Neural cell (in vitro differentiated cells): ENCODE measurements around the gene BCDIN3D.

Experiments
- CTCF ChIP-seq: fragments of 450-650 bp; IDR thresholded peaks from 2 replicates; pipeline ENCODE4 v1.5.1; 2014; ENCODE audit warnings: antibody characterized with exemption, mild to moderate bottlenecking, moderate library complexity; ENCODE audit not compliant: poor library complexity, severe bottlenecking
- EP300 ChIP-seq: fragments of 450-650 bp; conservative IDR thresholded peaks from 2 replicates; pipeline ENCODE4 v1.6.1; 2014; ENCODE audit warnings: antibody characterized with exemption, mild to moderate bottlenecking, moderate library complexity; ENCODE audit not compliant: poor library complexity, severe bottlenecking
- EZH2 ChIP-seq: fragments of 200-600, 300-800 bp; shearing (Covaris generic), sonication (generic); IDR thresholded peaks from 2 replicates; pipeline ENCODE4 v1.6.1; 2014; ENCODE audit warnings: antibody characterized with exemption, low read length, borderline replicate concordance, mild to moderate bottlenecking; ENCODE audit not compliant: insufficient read depth, poor library complexity, severe bottlenecking
- MXI1 ChIP-seq: fragments of 450-650 bp; conservative IDR thresholded peaks from 2 replicates; pipeline ENCODE4 v1.6.1; 2014; ENCODE audit warnings: antibody characterized with exemption, mild to moderate bottlenecking; ENCODE audit not compliant: poor library complexity, severe bottlenecking
- POLR2AphosphoS5 ChIP-seq: IDR thresholded peaks from 2 replicates; pipeline ENCODE4 v1.6.1; 2012
- RAD21 ChIP-seq: fragments of 450-650 bp; conservative IDR thresholded peaks from 2 replicates; pipeline ENCODE4 v1.6.1; 2014; ENCODE audit warnings: antibody characterized with exemption, mild to moderate bottlenecking, moderate library complexity
- SMC3 ChIP-seq: fragments of 450-650 bp; conservative IDR thresholded peaks from 2 replicates; pipeline ENCODE4 v1.6.1; 2014; ENCODE audit warnings: antibody characterized with exemption, mild to moderate bottlenecking, moderate library complexity; ENCODE audit not compliant: poor library complexity
- TAF1 ChIP-seq: IDR thresholded peaks from 2 replicates; pipeline ENCODE4 v1.6.1; 2012; ENCODE audit warnings: low read depth
- TF ChIP-seq, protein P1 (sequence below): IDR thresholded peaks from 2 replicates; pipeline ENCODE4 v1.6.1; 2012; ENCODE audit warnings: borderline replicate concordance

DNA sequence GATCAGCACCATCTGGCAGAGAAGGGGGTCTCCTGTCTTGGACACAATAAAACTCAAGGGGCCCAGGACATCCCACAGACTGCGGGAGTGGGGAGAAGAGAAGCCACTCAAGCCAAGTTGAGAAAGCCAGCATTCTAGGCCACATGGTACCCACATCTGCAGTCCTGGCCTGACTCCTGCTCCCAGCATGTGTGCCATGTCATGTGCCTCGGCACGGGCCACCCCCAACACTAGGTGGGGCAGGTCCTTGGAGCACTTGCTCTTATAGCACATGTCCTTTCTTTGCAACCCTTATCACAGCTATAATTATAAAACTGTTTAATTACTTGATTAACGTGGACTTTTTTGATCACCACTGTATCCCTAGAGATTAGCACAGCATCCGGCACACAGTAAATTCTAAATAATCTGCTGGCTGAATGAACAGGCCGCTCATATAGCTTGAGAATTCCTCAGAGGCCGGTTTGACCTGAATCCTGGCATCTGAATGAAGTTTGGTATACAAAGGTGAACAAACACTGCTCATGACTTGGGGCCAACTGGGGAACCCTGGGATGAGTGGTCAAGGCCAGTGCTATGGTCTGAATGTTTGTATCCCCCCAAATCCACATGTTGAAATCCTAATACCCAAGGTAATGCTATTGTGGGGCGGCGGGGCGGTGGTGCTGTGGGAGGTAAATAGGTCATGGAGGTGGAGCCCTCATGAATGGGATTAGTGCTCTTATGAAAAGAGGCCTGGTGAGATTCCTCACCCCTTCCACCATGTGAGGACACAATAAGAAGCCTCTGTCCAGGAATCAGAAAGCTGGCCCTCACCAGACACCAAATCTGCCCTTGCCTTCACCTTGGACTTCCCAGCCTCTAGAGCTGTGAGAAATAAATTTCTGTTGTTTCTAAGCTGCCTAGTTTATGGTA lies 21.3 kb downstream of the BCDIN3D start:
- TF ChIP-seq CTCF (no peak), POLR2AphosphoS5 (no peak), EZH2 (no peak), RAD21 (no peak), EP300 (no peak), TAF1 (no peak), SMC3 (no peak), MXI1 (no peak)
- TF ChIP-seq, protein P1, sequence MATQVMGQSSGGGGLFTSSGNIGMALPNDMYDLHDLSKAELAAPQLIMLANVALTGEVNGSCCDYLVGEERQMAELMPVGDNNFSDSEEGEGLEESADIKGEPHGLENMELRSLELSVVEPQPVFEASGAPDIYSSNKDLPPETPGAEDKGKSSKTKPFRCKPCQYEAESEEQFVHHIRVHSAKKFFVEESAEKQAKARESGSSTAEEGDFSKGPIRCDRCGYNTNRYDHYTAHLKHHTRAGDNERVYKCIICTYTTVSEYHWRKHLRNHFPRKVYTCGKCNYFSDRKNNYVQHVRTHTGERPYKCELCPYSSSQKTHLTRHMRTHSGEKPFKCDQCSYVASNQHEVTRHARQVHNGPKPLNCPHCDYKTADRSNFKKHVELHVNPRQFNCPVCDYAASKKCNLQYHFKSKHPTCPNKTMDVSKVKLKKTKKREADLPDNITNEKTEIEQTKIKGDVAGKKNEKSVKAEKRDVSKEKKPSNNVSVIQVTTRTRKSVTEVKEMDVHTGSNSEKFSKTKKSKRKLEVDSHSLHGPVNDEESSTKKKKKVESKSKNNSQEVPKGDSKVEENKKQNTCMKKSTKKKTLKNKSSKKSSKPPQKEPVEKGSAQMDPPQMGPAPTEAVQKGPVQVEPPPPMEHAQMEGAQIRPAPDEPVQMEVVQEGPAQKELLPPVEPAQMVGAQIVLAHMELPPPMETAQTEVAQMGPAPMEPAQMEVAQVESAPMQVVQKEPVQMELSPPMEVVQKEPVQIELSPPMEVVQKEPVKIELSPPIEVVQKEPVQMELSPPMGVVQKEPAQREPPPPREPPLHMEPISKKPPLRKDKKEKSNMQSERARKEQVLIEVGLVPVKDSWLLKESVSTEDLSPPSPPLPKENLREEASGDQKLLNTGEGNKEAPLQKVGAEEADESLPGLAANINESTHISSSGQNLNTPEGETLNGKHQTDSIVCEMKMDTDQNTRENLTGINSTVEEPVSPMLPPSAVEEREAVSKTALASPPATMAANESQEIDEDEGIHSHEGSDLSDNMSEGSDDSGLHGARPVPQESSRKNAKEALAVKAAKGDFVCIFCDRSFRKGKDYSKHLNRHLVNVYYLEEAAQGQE: no peak
